ENCODE data around the gene ARFGAP2.
"Not testable (repeated sequence)": the region's sequence is repeated elsewhere in the genome, so short reads cannot be mapped to it uniquely, and the experiment has no call there.

ARFGAP2 gene

DNA sequence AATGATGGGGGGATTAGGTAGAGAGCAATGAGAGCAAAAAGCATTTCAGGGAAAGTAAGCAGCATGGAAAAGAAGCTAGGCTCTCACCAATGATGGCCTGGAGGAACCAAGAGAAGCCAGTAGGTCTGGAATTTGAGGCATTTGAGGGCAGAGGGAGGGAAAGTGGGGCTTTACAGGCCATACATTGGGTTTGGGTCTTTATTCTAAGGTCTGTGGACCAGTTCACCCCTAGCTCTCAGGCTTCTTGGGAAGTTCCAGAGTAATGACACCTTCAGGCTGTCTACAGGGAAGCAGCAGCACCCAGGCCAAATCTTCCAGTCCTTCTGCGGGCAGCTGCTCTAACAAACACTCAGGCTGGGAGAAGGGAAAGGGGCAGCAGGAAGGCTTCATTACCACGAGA, 29.4 kb downstream of the ARFGAP2 start:
- DNase-seq, result no peak

DNA sequence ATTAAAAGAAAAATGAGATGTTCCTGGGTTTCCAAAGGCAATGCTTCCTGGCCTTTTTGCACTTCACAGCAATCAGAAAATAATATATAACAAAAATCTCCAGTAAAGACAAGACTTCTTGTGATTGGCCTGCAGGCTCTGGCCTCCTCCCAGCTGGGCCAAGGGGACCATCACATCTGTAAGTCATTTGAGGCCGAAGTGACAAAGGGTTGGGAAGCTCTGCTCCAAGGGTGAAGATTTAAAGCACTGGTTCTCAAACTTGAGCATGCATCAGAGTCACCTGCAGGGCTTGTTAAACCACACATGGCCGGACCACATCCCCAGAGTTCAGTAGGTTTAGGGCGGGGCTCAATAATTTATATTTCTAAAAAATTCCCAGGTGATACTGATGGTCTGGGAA, 32.1 kb downstream of the ARFGAP2 start:
- DNase-seq, result no peak

DNA sequence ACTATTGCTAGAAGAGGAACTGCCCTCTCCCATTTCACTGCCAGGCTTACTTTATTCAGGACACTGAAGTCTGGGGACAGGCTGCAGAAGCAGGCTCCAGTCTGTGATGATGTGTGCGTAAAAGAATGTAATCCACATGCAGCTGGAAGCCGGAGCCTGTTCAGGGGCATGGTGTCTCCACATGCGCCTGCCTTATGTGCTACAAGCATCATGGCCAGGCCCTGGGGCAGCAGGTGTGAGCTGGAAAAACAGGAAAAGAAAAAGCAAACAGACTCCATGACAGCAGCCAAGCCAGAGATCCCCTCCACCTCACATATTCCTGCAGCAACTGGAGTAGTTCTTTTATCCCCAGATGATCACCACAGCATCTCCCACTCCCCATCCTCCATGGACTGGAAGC, 33.4 kb downstream of the ARFGAP2 start:
- no peak for DNase-seq

GRCh38 chr11:47139878-47140277, 36.8 kb downstream of the ARFGAP2 start:
- DNase-seq, result no peak

GRCh38 chr11:47137476-47137875, 39.2 kb downstream of the ARFGAP2 start:
- DNase-seq, result no peak

- DNase-seq, result no peak
These were observed 39.8 kb downstream of the ARFGAP2 start for GRCh38 chr11:47136921-47137320.

GRCh38 chr11:47136327-47136726, 40.4 kb downstream of the ARFGAP2 start:
- no peak for DNase-seq

DNA sequence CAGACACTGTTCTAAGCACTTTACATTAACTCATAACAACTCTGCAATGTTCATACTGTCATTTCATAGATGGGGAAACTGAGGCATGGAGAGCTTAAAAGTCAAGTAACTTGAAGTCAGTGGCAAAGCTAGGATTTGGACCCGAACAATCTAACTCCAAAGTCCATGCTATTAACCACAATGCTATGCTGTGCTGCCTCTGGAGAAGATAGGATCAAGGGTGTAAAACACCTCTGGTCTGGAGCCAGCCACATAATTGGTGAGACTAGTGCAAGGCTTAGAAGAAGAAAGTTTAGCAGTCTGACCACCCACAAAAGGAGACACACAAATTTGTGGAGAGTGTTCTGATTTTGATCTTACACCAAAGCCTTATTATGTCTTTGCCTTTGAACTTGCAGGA, 43.7 kb downstream of the ARFGAP2 start:
- DNase-seq, result no peak

DNA sequence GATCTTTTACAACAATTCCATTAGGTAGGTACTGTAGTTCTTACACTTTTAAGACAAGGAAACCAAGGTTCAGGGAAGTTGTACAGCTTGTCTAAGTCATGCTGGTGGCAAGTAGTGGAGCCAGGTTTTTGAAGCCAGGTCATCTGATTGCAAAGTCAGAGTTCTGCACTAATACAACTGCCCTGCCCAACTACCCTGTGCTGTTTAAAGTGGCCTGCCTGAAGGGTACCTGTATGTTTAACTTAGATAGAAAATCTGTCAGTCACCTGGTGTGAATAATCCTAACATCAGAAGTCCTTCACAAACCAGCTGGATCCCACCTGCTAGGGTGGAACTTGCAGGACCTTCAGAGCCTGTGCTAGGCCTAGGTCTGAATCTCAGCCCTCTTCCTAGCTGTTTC, 44.2 kb downstream of the ARFGAP2 start:
- DNase-seq, result no peak

DNA sequence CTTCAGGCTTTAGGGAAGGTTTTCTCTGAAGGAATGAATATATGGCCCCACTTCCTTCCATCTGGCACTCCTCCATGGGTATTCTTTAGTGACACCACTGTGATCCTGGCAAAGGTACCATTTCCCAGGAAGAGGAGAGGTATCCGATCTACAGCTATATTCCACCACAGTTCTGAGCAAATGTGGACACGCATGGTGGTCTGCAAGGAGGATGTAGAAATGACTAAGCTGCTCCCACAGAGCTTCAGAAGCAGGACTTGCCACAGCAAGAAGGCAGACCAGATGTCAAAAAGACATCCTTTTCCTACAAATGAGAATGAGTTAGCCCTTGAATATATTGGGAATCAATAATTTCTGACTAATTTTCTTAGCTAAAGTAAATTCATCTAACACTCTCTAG, 45.5 kb downstream of the ARFGAP2 start:
- DNase-seq, result no peak

DNA sequence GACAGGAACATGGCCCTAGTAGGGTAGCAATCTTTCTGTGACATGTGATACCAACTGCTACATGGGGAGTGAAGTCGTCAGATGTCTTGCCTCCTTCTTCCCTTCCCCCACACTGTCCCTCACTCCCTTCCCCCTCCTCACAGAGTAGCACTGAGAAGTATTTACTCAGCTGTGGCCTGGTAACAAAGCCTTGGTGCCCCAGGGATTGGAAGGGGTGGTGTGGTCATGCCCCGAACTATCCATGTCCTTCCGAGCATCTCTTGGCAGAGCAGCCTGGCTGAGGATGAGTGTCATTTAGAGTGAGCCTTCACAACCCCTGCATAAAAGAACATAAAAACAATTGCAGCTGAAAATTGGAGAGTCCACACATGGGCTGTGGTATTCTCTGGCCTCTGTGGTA, 46.1 kb downstream of the ARFGAP2 start:
- no peak for DNase-seq

DNA sequence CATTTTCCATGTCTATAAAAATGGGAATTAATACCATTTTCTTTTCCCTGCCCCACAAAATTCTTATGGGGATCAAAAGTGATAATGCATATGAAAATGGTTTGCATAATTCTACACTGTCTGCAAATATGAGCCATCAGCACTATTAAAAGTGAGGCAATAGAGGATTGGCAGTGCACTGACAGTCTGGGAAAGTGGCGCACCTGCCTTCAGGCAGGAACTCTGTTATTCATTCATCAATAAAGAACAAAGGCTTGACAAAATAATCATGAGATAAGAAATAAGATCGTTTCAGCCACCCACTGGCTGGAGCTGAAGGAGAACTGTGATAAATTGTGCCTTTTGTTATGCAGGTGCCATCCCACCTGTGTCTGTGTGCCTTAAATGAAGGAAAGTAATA, 49.5 kb downstream of the ARFGAP2 start:
- no peak for DNase-seq

DNA sequence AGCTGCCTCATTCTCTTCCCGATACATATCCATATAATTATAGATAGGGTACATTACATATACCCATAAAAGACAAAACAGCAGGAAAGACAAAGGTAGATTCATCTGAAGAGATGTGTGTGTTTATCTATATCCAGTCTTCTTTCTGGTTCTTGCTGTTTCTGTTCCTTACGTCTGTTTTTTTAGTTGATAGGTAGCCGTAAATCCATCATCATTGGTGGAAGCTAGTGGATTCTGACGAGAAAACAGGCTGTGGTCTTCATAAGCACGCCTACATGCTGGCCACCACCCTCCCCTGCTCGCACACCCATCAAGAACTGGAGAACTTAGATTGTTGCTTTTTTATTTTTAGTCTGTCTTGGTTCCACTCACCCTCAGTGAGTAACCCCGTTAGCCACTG, 51.6 kb downstream of the ARFGAP2 start:
- no peak for DNase-seq

GRCh38 chr11:47124675-47125074, 52.0 kb downstream of the ARFGAP2 start:
- DNase-seq, result no peak

GRCh38 chr11:47123094-47123493, 53.6 kb downstream of the ARFGAP2 start:
- DNase-seq, result no peak

DNA sequence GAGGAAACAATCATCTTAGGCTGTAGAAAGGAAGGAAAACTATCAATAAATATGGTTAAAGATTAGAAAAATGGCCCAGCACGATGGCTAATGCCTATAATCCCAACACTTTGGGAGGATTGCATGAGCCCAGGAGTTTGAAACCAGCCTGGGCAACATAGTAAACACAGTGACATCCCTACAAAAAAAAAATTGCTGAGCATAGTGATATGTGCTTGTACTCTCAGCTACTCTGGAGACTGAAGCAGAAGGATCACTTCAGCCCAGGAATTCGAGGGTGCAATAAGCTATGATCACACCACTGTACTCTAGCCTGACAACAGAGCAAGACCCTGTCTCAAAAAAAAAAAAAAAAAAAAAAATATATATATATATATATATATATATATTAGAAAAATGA, 54.9 kb downstream of the ARFGAP2 start:
- no peak for DNase-seq

GRCh38 chr11:47121056-47121455, 55.6 kb downstream of the ARFGAP2 start:
- DNase-seq, result no peak

- not testable (repeated sequence) for DNase-seq
These were observed 57.6 kb downstream of the ARFGAP2 start for GRCh38 chr11:47118958-47119688.
